HG02943 (cell line): Measurements from ENCODE around the gene FAT3.

Source experiments
- ATAC-seq: cut with Tn5 transposase; IDR thresholded peaks from one replicate; pipeline ENCODE4 v1.9.1; 2021; ENCODE audit warnings: mild to moderate bottlenecking, low read depth, moderate library complexity; ENCODE audit not compliant: unreplicated experiment

Gene FAT3

DNA sequence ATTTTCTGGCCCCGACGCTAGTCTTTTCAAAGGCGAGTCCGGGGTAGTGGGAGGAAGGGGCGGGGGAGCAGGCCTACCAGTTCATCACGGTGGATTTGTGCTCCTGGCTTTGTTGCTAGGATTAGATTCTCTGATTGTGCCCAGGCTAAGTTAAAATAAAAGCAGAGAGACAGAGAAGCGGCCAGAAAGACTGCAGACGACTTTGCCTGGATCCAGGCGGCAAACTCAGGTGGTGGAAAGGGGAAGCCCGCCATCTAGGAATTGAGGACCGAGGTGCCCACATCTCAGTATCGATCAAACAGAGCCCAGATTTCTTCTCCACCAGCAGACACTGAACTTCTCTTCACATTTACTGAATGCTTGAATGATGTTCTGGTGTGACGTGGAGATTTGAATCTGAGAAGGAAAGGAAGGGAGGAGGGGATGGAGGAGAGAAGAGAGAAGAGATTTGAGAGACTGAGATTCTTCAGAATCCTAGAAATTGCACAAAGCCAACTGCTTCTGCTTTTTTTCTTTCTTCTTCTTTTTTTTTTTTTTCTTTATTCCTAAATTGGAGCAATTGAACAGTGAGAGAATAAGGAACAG lies 2.7 kb downstream of the FAT3 start:
- ATAC-seq = no peak

DNA sequence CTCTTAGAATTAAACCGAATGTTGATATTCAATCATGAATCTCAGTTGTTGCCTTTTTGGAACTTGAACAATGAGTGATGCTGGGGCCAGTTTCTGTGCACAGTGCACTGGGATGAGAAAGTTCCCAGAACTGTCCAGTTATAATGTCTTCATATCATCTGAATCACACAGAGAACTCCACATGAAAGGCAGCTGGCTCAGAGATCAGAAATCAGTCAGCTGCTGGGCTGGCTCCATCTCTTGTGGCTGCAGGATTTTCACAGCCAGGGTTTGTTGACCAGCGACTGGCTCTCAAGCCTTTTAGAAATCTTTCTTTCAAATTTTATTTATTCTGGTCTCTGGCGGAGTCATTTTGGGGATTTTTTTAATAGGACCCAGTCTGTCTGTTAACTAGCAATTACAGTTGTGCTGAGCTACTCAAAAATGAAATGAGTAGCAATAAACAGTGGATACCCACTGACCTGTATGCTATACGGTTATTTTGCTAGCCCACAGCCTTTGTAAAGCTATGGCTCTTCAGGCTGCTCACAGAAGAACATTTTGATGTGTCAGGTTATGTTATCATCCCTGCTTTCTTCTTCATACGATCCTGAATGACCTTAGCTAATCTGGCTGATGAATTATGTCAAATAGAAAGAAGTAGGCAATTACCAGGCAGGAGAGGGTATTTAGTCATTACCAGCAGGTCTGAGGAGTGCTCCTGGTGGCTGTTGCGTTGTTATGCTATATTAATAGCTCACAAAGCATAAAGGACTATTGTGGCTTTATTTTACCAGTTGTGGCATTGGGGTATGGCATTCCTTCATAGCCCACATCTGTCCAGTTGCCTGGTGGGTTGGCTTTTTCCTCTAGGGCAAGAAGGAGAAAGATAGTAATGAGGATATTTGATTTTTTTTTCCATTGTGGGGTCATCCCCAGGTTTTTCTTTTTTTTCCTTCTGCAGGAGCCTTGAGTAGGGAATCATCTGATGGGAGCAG lies 3.6 kb downstream of the FAT3 start:
- ATAC-seq = no peak

DNA sequence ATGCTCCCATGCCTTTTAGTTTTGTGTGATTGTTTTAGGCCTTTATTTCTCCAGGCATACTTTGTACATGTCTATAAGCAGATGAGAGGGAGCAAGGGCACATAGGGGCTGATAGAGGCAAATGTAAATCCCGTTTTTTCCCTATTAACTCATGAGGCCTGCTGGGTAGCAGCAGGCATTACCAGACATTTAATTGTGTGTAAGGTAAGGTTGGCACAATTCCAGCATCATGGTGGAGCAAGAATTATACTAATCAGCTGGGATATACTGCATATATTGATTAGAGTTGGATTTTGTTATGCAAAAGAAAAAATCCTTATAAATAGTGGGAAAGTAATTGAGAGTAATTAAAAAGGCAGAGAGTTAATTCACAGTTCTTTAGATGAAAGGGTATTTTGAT lies 12.2 kb downstream of the FAT3 start:
- no peak for ATAC-seq

DNA sequence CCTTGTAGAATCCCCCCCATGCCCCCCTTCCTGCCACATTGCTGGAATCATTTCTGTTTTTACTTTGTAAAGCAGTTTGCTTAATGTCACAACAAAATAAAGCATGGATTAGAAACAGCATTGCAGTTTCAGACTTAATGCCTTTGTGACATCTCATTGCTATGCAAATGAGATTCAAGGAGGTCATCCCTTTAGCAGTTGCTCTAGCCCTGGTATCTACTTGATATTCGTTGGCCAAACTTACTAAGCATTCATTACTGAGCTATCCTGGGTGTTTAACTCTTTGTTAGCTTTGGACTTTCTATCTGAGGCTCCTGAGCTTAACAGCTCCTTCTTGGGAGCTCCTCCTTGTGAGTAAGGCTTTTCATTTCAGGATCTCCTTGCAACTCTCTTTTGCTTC lies 16.3 kb downstream of the FAT3 start:
- ATAC-seq = no peak

DNA sequence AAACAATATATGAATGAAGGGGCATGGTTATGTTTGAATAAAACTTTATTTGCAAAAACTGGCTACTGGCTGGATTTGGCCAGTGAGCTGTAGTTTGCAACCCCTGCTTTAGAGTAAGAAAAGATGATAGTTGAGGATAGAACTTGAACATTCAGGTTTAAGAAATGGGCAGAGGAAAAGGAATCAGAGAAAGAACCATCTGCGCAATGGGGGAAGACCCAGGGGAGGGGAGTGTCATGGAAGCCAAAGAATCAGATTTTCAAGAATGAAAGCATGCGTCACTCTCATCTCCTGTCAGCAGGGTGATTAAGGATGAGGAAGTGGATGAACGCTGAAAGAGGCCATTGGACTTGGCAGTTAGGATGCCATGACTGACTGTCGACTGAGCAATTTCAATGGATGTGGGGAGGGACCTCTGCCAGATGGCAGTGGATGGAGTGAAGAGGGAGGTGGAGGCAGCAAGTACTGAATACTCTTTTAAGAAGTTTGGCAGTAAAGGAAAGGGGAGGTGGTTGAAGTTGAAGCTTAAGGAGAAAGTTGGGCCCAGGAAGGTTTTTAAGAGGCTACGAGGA lies 21.2 kb downstream of the FAT3 start:
- ATAC-seq = no peak

DNA sequence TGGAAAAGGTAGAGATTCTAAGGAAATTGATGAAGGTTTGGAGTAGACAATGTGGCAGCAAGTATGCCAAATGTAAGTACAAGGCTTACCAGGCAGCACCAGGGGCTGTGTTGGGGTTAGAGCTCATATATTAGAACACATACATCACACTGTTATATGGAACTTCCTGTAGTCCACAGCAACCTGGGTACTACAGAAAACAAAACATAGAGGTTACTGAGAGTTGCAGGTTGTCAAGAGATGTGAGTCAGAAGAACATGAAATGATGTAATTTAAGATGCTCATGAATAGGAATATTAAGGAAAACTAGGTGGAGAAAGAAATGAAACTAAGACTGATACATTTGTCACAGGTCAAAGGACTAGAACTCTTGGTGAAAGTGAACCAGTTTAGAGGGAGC lies 22.0 kb downstream of the FAT3 start:
- ATAC-seq = no peak

DNA sequence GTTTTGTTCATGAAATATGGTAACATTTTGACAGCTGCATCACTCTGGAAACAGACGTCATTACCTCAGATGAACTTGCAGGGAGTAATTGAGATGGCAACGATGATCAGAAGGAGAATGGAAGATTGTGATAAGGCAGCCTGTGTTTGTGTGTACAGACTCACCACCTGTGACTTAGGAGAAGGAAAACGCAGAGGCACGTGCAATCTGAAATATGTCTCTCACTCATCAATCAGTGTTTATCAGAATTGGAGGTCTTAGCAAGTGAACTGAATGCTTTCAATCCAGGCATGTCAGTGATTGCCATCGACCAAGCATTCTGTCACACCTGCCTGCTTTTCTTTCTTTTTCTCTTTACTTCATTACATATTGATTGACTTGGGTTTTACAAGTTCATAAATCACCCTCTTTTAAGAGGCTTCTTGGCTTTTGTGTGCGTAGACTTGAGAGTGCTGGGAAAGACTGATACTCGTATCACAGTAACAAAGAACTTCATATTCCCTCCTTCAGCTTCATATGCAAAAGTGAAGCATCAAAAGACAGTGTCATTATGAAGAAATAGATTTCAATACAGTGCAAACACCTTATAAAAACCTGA lies 24.6 kb downstream of the FAT3 start:
- ATAC-seq = no peak

DNA sequence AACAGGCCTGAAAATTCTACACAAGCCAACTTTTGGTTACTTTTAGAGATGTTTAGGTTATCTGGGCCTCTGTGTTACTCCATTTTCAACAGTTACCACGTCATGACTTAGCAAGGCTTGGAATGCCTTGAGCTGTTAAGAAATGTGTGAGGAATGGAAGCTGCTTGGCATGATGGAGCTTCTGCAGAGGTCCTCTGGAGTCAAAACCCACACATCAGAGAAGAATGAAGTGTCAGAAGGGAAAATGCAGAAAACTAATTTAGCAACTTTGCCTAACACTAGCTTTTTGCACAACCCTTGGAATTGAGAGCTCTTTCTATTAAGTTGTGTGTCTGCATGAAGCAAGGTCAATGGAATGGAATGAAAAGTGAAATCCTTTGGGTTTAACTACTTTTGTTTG lies 27.4 kb downstream of the FAT3 start:
- no peak for ATAC-seq

DNA sequence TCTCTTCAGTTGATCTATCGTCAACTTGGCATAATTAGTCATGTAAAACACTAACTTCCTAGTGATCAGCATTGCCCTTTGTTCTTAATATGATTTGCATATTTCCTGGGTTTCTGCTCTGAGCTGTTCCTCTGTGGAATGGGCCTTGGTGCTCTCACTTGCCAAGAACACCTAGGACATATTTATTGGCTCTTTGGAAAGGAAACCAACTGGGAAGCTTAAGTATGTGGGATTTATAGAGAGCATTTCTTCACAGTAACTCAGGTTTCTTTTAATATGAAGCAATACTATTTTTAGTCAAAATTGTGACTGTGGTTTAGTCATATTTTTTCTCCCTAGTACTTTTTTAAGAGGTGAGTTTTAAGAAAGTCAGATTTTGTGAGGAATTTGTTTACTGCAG lies 28.8 kb downstream of the FAT3 start:
- ATAC-seq = no peak

DNA sequence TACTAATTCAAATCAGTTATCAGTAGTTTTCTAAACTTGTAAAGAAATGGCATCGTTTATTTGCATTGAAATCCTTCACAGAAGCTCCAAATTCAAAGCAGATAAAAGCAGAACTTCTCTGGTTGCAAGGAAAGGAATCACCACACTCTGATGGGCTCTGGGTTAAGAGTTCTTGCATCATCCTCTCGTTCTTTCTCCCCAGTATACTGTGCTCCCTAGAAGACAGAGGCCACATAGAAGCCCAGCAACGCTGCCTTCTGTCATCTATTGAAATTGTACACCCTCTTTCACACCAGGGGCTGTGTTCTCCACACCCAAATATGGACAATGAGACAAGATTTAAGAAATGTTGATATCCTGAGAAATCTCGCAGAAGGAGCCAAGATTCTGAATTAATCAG lies 29.3 kb downstream of the FAT3 start:
- ATAC-seq = no peak

DNA sequence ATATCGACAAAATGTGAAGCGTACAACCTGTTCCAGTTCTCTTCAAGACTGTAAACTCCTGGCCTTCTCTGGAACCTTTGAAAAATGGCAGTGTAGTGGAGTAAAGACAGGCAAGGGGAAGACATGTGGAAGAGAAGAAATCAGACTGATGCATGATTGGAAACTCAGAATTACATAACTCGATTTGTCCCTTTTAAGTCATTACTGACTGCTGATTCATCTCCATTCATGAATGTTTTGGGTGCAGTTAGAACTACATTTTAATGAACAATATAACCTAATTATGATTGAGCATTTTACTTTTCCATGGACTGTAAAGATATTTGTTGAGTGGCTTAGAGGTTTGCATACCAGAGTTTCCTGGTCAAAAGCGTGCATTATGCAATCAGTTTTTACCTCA lies 32.9 kb downstream of the FAT3 start:
- ATAC-seq = no peak

DNA sequence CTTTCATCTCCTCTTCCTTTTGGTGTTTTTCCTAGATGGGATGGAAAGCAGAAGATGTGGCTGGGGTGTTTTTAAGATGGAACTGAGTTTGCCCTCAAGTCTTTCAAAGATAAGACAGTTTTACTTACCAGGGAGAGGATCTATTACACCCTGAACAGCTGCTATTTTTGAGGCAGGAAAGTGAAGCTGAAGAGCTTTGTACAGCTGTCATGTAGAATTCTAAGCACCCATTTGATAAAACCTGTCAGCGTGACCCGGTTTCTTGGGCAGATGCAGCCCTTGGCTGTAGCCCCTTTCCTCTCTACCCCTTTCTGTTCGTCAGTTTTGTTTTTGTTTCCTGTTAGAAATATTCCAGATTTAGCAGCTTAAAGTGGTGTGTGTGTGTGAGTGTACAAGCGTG lies 35.2 kb downstream of the FAT3 start:
- no peak for ATAC-seq

DNA sequence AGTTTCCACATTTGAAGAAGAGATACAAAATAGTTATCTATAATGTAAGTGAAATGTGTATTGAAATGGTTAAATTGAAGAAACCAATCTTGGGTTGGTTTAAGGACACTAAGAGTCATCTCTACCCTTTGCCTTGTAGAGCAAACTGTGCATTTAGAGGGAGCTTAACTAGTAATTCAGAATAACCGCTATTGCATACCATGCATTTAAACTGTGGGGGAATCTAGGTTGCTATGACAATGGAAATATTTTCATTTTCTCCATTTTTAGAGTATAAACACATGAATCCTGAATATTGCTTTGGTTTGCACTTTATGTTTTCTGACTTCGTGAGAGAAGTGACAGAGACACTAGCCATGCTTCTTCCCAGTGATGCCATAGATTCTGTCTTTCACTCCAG lies 39.7 kb downstream of the FAT3 start:
- no peak for ATAC-seq

DNA sequence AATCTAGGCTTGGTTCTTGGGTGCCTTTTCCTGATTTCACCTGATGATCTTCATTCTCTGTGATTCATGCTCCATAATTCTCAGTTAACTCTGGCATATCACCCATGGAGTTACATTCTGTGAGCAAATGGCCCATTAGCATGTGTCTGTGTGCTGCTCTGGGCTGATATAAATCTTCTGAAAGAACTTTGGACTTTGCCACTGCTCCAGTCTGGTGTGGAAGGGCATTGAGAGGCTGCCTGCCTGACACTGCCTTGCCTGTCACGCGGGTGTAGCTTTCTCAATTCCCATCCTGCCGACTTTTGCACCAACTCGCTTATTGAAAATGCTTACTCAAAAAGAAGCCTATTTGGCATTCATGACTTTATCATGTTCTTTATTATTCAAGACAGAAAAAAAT lies 42.2 kb downstream of the FAT3 start:
- ATAC-seq = no peak

DNA sequence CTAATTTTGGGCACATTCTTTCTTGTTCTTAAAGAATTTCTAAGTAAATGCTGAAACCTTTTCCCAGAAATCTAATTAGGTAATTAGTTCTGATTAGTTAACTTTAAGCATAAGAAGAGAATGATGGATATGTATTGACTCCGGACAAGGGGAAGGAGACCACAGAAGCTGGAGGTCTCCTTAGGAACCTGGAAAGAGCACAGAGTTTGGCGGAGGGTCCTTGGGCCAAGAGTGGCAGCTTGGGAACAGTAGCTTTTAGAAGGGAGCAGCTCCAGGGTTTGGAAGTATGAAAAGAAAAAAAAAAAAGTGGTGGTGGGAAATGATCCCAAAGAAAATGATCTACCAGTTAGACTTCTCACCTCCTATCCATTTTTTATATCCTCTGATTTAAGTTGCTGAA lies 42.7 kb downstream of the FAT3 start:
- no peak for ATAC-seq

DNA sequence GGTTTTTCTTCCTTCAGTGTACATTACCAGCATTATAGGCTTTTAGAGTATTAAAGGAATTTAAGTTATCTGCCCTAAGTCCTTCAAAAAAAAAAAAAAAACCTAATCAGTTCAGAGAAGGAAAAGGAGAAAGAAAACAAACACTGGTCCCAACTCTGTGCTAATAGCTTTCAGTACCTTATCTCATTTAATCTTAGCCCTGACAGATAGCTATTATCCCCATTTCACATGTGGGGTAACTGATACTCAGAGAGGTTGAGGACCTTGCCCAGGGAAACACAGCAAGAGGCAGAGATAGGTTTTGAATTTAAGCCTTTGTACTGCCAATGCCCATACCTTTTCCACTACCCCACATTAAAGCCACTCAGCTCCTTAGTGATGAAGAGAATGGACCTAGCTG lies 43.4 kb downstream of the FAT3 start:
- ATAC-seq = no peak

DNA sequence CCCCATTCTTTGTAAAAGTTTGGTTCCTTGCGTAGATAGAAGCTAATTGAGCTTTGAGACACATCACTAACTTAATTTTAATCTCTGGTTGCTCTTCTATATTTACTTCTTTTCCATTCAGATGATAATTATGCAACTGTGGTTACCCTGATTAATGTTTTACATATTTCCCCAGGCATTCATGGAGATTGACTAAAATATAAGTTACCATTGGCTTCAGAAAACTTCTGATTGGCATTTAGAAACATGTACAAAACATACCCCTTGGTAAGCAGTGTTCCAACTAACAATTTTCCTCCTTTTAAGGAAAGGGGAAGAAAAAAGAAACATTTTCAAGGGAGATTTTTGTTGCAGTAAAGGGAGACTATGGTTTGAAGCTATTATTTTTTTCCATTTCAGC lies 43.9 kb downstream of the FAT3 start:
- ATAC-seq = no peak

DNA sequence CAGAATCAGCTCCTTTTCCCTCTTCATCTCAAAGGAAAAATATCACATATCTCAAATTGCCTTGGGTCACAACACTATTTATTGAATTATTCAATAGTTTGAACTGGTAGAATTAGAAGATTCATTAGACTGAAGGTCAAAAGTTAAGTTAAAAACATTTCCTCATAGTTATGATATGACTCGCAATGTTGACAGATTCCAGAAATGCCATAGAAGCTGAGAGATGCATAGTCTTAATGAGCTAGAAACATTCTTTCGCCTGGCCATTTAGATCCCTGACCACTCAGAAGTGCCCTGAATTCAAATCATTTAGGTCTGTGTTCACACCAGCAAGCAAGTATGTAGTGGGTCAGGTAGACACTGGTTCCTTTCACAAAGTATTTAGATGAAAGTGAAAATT lies 44.4 kb downstream of the FAT3 start:
- no peak for ATAC-seq

DNA sequence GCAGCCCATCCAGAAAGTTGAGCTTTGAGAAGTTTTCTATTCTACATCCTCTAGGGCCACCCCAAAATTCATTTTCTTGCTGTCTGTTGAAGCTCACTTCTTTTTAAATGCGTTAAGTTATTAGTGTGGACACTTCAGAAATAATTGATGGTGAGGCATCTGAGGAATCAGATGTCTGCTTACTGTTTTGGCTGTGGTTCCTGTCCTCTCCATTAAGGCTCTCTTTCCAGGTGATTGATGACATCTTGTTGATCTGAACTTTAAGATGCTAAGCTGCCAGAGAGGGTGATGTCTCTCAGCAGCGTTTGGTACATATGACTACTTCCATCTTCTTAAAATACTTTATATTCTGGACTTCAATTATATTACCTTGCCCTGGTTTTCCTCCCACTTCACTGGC lies 45.2 kb downstream of the FAT3 start:
- ATAC-seq = no peak

DNA sequence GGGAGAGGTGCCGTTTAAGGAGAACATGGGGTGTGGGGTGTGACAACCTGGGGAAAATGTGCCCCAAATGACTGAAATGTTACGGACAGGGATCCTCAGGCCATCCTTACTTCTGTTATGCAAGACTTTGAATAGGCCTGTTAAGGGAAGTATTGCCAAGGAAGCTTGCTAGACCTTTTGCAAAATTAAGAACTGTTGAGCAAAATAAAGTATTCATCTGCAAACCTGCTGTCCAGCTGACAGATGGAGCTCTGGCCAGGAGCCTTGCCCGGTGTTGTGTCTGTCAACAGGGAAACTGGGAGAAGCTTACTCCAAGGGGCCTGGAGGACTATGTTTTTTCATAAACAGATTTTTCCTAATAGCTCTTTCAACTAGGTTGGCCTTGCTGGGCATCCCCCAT lies 48.0 kb downstream of the FAT3 start:
- ATAC-seq = no peak
